Heart left ventricle (tissue), 13 donors: Measurements from ENCODE around the gene TRMT61A.

Experiments used
- CTCF ChIP-seq, 12 donors: fragments of 200-600 bp; sonication (generic) in 4 of 12; IDR thresholded peaks; one replicate each; pipeline versions ENCODE4 v1.5.0 to v1.8.0; 2018 to 2022; ENCODE audit warnings: antibody characterized with exemption in 12 of 12, mild to moderate bottlenecking in 5 of 12
- POLR2A ChIP-seq, 2 donors: fragments of 450-650 bp; IDR thresholded peaks; one replicate each; pipeline ENCODE4 v1.6.1; 2017; ENCODE audit warnings: antibody characterized with exemption in 2 of 2, mild to moderate bottlenecking in 2 of 2, moderate library complexity in 2 of 2
- donor health status: ischemic (EF 13 %, LVEDD 7.1; RV severe dilation, severe dysfunction).
- donor health status: DM: no; HTN: yes; CAD: no.
- donor health status: DM: no; HTN: no; CAD: no.
- donor health status: ischemic (EF 25% LVEDD 6.9; RV normal size, moderate dysfunction).
- donor health status: ischemic (EF 25% LVEDD 5.7; RV mildly dilated, moderate dysfunction).
- donor health status: ischemic (EF 35%, LVEDD 5.7; RV mildly dilated, moderate dysfunction).
- donor health status: nonischemic (EF 11% LVEDD 7.7; RV severe dilation, severe dysfunction).
- donor health status: DM: yes; HTN: yes; CAD: no.
- donor health status: PGD.
- donor health status: ischemic (EF 29% LVEDD 5.4; RV normal size, mild dysfunction).
- donor health status: nonischemic (EF 23%, LVEDD 6.1; RV moderate dilation, normal function).

GRCh38 chr14:103541709-103542604 lies 13.0 kb downstream of the TRMT61A start:
- peak in 1 of 12 donors; percentile 7 for TF ChIP-seq CTCF (IDR thresholded peaks at IDR 0.05)
- no peak for TF ChIP-seq POLR2A (IDR thresholded peaks at IDR 0.05)
